Neural progenitor cell (in vitro differentiated cells): ENCODE results near the gene WWOX. TPM values are rescaled to one million over a fixed set of nuclear protein-coding genes. Genes with fewer than 3 reads are reported as not detected.

Experiments
- DNase-seq: peaks from one replicate; pipeline ENCODE4 v3.0.0-alpha.2; 2016; ENCODE audit warnings: low spot score
- H2AFZ ChIP-seq: fragments of 200-600 bp; sonication (generic); replicated peaks from 2 replicates; pipeline ENCODE4 v1.6.1; 2016; ENCODE audit warnings: antibody characterized with exemption
- H3F3A ChIP-seq: fragments of 200-600 bp; sonication (generic); 2 replicates; pipeline ENCODE4 v1.6.1; 2016; ENCODE audit warnings: antibody characterized with exemption, low read depth
- H3K27ac ChIP-seq: fragments of 200-600 bp; sonication (generic); 2 replicates; pipeline ENCODE4 v1.5.1; 2016; ENCODE audit warnings: mild to moderate bottlenecking
- H3K27me3 ChIP-seq: fragments of 200-600 bp; sonication (generic); 2 replicates; pipeline ENCODE4 v1.6.1; 2016; ENCODE audit warnings: mild to moderate bottlenecking, moderate library complexity
- H3K36me3 ChIP-seq: fragments of 200-600 bp; sonication (generic); 2 replicates; pipeline ENCODE4 v1.5.1; 2016
- H3K4me1 ChIP-seq: fragments of 200-600 bp; sonication (generic); 2 replicates; pipeline ENCODE4 v1.6.1; 2016; ENCODE audit warnings: mixed run types
- H3K4me2 ChIP-seq: fragments of 200-600 bp; sonication (generic); 2 replicates; pipeline ENCODE4 v1.6.1; 2016
- H3K4me3 ChIP-seq: fragments of 200-600 bp; sonication (generic); 2 replicates; pipeline ENCODE4 v1.5.1; 2016
- H3K79me2 ChIP-seq: fragments of 200-600 bp; sonication (generic); 2 replicates; pipeline ENCODE4 v1.6.1; 2016; ENCODE audit warnings: low read depth
- H3K9ac ChIP-seq: fragments of 200-600 bp; sonication (generic); 2 replicates; pipeline ENCODE4 v1.6.1; 2016
- H3K9me3 ChIP-seq: fragments of 200-600 bp; sonication (generic); 2 replicates; pipeline ENCODE4 v1.5.1; 2016; ENCODE audit warnings: low read depth
- H4K20me1 ChIP-seq: fragments of 200-600 bp; sonication (generic); 2 replicates; pipeline ENCODE4 v1.6.1; 2016; ENCODE audit warnings: low read depth
- H3K27ac Mint-ChIP-seq: 3 replicates; pipeline ENCODE4 v1.8.0; 2021; ENCODE audit warnings: mixed read lengths
- H3K27me3 Mint-ChIP-seq: 2 replicates; pipeline ENCODE4 v1.8.0; 2022; ENCODE audit warnings: low read depth, mild to moderate bottlenecking, inconsistent platforms, moderate library complexity, mixed read lengths; ENCODE audit not compliant: insufficient read depth
- H3K36me3 Mint-ChIP-seq: 3 replicates; pipeline ENCODE4 v1.8.0; 2021; ENCODE audit warnings: mixed read lengths
- H3K4me1 Mint-ChIP-seq: 3 replicates; pipeline ENCODE4 v1.8.0; 2021; ENCODE audit warnings: mixed read lengths
- H3K4me3 Mint-ChIP-seq: 3 replicates; pipeline ENCODE4 v1.8.0; 2021; ENCODE audit warnings: mild to moderate bottlenecking, moderate library complexity, mixed read lengths
- H3K9me3 Mint-ChIP-seq: 3 replicates; pipeline ENCODE4 v1.8.0; 2020; ENCODE audit warnings: mixed read lengths
- EZH2 ChIP-seq: fragments of 200-600 bp; sonication (generic); IDR thresholded peaks from 2 replicates; pipeline ENCODE4 v1.6.1; 2017; ENCODE audit warnings: antibody characterized with exemption, mild to moderate bottlenecking, moderate library complexity
- EZH2phosphoT487 ChIP-seq: fragments of 200-600 bp; sonication (generic); IDR thresholded peaks from 2 replicates; pipeline ENCODE4 v1.6.1; 2017; ENCODE audit warnings: antibody characterized with exemption
- total RNA-seq: library from RNA; depleted of rRNA; stranded (reverse); fragments of >200 nt; gene quantifications from 2 replicates; pipeline ENCODE4 v1.2.3, GENCODE V29; 2015; ENCODE audit warnings: low replicate concordance
- TF ChIP-seq, protein P1 (sequence below): fragments of 200-600 bp; sonication (generic); IDR thresholded peaks from 2 replicates; pipeline ENCODE4 v1.5.1; 2017; ENCODE audit warnings: antibody characterized with exemption, mild to moderate bottlenecking

Gene WWOX
- total RNA-seq, 1 donor from 2014 or later = 63.7 TPM

- no peaks in the 10 kb centered on the region for H3K9me3 Mint-ChIP-seq
- no peaks in the 10 kb centered on the region for H4K20me1 ChIP-seq
- no peak overlapping the region for H3K4me3 ChIP-seq
- H3K9ac ChIP-seq = no peak overlapping the region
- H3K4me1 Mint-ChIP-seq = no peaks in the 10 kb centered on the region
- peaks cover 7% of the 10 kb centered on the region for H3K27me3 Mint-ChIP-seq
- no peaks in the 10 kb centered on the region for H3K27me3 ChIP-seq
- H3F3A ChIP-seq = no peaks in the 10 kb centered on the region
- H3K27ac ChIP-seq = no peak overlapping the region
- H3K79me2 ChIP-seq = no peaks in the 10 kb centered on the region
- DNase-seq = no peak
- no peaks in the 10 kb centered on the region for H3K4me1 ChIP-seq
- H3K36me3 Mint-ChIP-seq = no peaks in the 10 kb centered on the region
- H3K36me3 ChIP-seq = no peaks in the 10 kb centered on the region
- H3K4me2 ChIP-seq = no peak overlapping the region
- no peak overlapping the region for H3K4me3 Mint-ChIP-seq
- TF ChIP-seq EZH2 (no peak), EZH2phosphoT487 (no peak)
- TF ChIP-seq, protein P1, sequence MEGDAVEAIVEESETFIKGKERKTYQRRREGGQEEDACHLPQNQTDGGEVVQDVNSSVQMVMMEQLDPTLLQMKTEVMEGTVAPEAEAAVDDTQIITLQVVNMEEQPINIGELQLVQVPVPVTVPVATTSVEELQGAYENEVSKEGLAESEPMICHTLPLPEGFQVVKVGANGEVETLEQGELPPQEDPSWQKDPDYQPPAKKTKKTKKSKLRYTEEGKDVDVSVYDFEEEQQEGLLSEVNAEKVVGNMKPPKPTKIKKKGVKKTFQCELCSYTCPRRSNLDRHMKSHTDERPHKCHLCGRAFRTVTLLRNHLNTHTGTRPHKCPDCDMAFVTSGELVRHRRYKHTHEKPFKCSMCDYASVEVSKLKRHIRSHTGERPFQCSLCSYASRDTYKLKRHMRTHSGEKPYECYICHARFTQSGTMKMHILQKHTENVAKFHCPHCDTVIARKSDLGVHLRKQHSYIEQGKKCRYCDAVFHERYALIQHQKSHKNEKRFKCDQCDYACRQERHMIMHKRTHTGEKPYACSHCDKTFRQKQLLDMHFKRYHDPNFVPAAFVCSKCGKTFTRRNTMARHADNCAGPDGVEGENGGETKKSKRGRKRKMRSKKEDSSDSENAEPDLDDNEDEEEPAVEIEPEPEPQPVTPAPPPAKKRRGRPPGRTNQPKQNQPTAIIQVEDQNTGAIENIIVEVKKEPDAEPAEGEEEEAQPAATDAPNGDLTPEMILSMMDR = no peak
- no peaks in the 10 kb centered on the region for H3K9me3 ChIP-seq
- H3K27ac Mint-ChIP-seq = no peak overlapping the region
- no peak overlapping the region for H2AFZ ChIP-seq
Measured at GRCh38 chr16:79076047-79076767, 976.8 kb downstream of the WWOX start.

DNA sequence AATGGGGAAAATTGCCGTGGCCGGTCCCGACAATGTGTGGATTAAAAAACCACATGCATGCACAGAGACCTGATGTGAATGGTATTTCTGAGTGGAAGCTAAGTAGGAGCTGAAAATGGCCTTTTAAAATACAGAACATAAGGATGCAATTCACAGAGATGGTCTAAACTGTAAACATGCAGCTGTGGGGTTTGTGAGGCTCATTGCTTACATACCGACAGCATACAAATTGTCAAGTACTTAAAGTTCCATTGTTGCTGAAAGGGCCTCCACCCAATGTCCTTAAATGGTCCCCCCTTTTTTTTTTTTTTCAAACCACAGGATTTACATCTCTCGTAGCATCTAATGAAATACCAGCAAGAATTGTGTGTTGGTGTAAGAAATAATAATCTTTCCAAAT lies 977.9 kb downstream of the WWOX start:
- no peaks in the 10 kb centered on the region for H3K9me3 Mint-ChIP-seq
- TF ChIP-seq, protein P1 = no peak
- TF ChIP-seq EZH2 = no peak
- TF ChIP-seq EZH2phosphoT487 = no peak

DNA sequence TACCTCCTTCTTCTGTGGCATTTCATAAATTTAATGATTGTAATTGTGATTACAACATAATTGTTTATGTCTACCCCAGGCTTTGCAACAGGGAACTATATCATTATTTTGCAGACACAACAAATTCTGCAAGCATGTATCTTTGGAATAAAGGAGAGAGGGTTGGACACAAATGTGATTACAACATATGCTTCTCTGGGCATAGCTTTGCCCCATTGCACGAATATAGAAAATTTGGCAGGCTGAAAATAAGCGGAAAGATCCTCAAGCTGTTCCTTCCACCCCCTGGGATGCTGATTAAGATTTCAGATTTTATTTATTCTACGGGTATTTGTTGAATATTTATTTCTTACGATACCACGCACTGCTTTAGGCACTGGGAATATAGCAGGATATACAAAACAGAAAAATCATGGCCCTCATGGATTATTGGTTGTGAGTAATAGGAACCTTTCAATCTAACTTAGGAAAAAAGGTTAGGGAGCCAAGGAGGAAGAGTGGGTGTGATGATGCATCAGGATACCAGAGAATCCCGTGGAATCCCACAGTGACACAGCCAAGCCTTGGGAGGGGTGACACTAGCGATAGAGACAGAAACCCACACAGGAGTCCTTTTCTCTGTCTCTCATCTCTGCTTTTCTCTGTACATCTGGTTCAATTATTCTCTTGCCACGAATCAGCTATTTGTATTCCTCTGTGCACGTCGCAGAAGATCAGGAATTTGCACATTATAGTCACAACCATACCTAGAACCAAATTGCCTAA lies 980.4 kb downstream of the WWOX start:
- no peak overlapping the region for H3K27ac Mint-ChIP-seq
- no peaks in the 10 kb centered on the region for H3K79me2 ChIP-seq

More for the DNA sequence above, 977.9 kb downstream of the WWOX start:
- Histone ChIP-seq H3K79me2 (no peaks in the 10 kb centered on the region), H3K9me3 (no peaks in the 10 kb centered on the region), H3K4me1 (no peaks in the 10 kb centered on the region), H3K9ac (no peak overlapping the region), H3K27me3 (no peaks in the 10 kb centered on the region), H3K36me3 (no peaks in the 10 kb centered on the region), H4K20me1 (no peaks in the 10 kb centered on the region), H3K27ac (no peak overlapping the region), H3K4me3 (no peak overlapping the region), H3F3A (no peaks in the 10 kb centered on the region), H3K4me2 (no peak overlapping the region), H2AFZ (no peak overlapping the region)
- Mint-ChIP-seq H3K4me1 (no peaks in the 10 kb centered on the region), H3K36me3 (no peaks in the 10 kb centered on the region), H3K27ac (no peak overlapping the region), H3K4me3 (no peak overlapping the region), H3K27me3 (peaks cover 7% of the 10 kb centered on the region)
- DNase-seq = no peak

More for the DNA sequence above, 980.4 kb downstream of the WWOX start:
- no peak for DNase-seq
- no peaks in the 10 kb centered on the region for H3K27me3 ChIP-seq
- Mint-ChIP-seq H3K4me3 (no peak overlapping the region), H3K36me3 (no peaks in the 10 kb centered on the region), H3K4me1 (peaks cover 9% of the 10 kb centered on the region), H3K9me3 (no peaks in the 10 kb centered on the region), H3K27me3 (peaks cover 7% of the 10 kb centered on the region)
- TF ChIP-seq, protein P1 = no peak
- TF ChIP-seq EZH2 (no peak), EZH2phosphoT487 (no peak)
- no peaks in the 10 kb centered on the region for H3K4me1 ChIP-seq
- H4K20me1 ChIP-seq = no peaks in the 10 kb centered on the region
- no peak overlapping the region for H3K9ac ChIP-seq
- no peaks in the 10 kb centered on the region for H3K36me3 ChIP-seq
- H3K27ac ChIP-seq = no peak overlapping the region
- no peaks in the 10 kb centered on the region for H3F3A ChIP-seq
- H3K4me2 ChIP-seq = no peak overlapping the region
- no peaks in the 10 kb centered on the region for H3K9me3 ChIP-seq
- no peak overlapping the region for H3K4me3 ChIP-seq
- H2AFZ ChIP-seq = no peak overlapping the region
